ENCODE measurements around the gene STXBP6. TPM values are rescaled to one million over a fixed set of nuclear protein-coding genes. Genes with fewer than 3 reads are reported as not detected.

Gene STXBP6
- polyA plus RNA-seq, 1 donor (not counting 4 experiments of a cell fraction or from before 2014, with no cell fraction given), result 1.4 TPM

DNA sequence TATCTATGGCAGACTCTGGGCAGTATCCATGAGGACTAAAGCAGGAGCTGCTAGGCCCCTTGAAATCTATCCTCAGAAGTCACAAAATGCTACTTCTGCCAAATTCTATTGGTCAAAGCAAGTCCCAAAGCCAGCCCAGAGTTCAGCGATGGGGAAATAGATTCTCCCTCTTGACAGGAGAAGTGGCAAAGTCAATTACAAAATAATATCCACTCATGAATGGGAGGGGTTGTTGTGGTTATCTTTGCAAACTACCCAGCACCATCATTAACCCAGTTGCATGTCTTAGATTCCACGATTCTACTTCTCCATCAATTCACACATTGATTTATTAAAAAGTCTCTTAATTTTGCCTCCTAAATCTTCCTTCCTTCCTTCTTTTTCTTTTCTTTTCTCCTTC, 30.7 kb upstream of the STXBP6 start:
- dilution Hi-C loops (cut with MboI; ENCODE audit: extremely low pct_ligation_motif_present, low sequenced_read_pairs), result no loop called here
- H3K4me2 ChIP-seq (ENCODE audit: control insufficient read depth, extremely low read depth, insufficient read depth, low read depth, low read length), result no peak overlapping the region
- H3K27me3 ChIP-seq (ENCODE audit: control insufficient read depth, extremely low read depth, insufficient read depth, low read length), result no peaks in the 10 kb centered on the region
- no peaks in the 10 kb centered on the region for H4K20me1 ChIP-seq (ENCODE audit: control insufficient read depth, extremely low read depth, insufficient read depth, low read length)
- H3K9ac ChIP-seq (ENCODE audit: control insufficient read depth, extremely low read depth, insufficient read depth, low read length), result no peak overlapping the region
- H2AFZ ChIP-seq (ENCODE audit: control insufficient read depth, low read length), result no peak overlapping the region
- H3K4me3 ChIP-seq (ENCODE audit: control insufficient read depth in 2 of 3, extremely low read depth in 1 of 3, insufficient read depth in 2 of 3, low read depth in 1 of 3, low read length in 3 of 3), result no peak overlapping the region
- H3K27ac ChIP-seq (ENCODE audit: control insufficient read depth, insufficient read depth, low read length), result no peak overlapping the region
- no peaks in the 10 kb centered on the region for H3K9me3 ChIP-seq (ENCODE audit: control insufficient read depth, low read depth, low read length)
- H3K79me2 ChIP-seq (ENCODE audit: control insufficient read depth, insufficient read depth, low read length), result no peaks in the 10 kb centered on the region
- no peak for TF ChIP-seq EZH2 (IDR thresholded peaks at IDR 0.05; ENCODE audit: low read length)
- TF ChIP-seq, protein P1, sequence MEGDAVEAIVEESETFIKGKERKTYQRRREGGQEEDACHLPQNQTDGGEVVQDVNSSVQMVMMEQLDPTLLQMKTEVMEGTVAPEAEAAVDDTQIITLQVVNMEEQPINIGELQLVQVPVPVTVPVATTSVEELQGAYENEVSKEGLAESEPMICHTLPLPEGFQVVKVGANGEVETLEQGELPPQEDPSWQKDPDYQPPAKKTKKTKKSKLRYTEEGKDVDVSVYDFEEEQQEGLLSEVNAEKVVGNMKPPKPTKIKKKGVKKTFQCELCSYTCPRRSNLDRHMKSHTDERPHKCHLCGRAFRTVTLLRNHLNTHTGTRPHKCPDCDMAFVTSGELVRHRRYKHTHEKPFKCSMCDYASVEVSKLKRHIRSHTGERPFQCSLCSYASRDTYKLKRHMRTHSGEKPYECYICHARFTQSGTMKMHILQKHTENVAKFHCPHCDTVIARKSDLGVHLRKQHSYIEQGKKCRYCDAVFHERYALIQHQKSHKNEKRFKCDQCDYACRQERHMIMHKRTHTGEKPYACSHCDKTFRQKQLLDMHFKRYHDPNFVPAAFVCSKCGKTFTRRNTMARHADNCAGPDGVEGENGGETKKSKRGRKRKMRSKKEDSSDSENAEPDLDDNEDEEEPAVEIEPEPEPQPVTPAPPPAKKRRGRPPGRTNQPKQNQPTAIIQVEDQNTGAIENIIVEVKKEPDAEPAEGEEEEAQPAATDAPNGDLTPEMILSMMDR (optimal IDR thresholded peaks at IDR 0.05 in 1 of 3, IDR thresholded peaks at IDR 0.05 in 1 of 3, conservative IDR thresholded peaks at IDR 0.05 in 1 of 3; ENCODE audit: extremely low read depth in 1 of 3, insufficient read depth in 2 of 3, low read length in 3 of 3), result no peak
- no peaks in the 10 kb centered on the region for H3K36me3 ChIP-seq (ENCODE audit: control insufficient read depth in 2 of 2, extremely low read depth in 1 of 2, insufficient read depth in 2 of 2, low read length in 2 of 2)
- FAIRE-seq (no peak), DNase-seq (ENCODE audit: low read depth, low spot score) (no peak)
- no peaks in the 10 kb centered on the region for H3K9me1 ChIP-seq (ENCODE audit: control insufficient read depth, extremely low read depth, insufficient read depth, low read length)
- H3K4me1 ChIP-seq (ENCODE audit: control insufficient read depth, extremely low read depth, insufficient read depth, low read length), result no peaks in the 10 kb centered on the region

DNA sequence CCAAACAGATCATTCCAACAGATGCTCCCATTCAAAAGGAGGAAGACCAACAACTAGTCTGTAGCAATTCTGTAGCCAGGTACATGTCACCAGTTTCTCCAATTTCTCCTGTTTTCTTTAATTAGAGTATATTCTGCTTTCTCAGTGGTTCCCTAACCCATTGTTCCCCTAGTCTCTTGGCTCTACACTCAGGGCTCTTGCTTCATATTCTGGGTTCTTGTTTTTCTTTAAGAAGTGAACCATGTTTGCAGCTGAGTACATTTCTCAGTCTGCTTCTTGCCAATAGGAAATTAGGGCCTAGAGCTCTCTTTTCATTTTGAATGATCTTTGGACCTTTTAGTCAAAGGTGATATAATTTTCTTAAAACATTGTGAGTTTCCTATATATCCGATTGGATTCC, 29.4 kb upstream of the STXBP6 start:
- Histone ChIP-seq H3K27me3 (ENCODE audit: control insufficient read depth, extremely low read depth, insufficient read depth, low read length) (no peaks in the 10 kb centered on the region), H3K36me3 (ENCODE audit: control insufficient read depth in 2 of 2, extremely low read depth in 1 of 2, insufficient read depth in 2 of 2, low read length in 2 of 2) (no peaks in the 10 kb centered on the region), H4K20me1 (ENCODE audit: control insufficient read depth, extremely low read depth, insufficient read depth, low read length) (no peaks in the 10 kb centered on the region), H3K79me2 (ENCODE audit: control insufficient read depth, insufficient read depth, low read length) (no peaks in the 10 kb centered on the region), H2AFZ (ENCODE audit: control insufficient read depth, low read length) (no peak overlapping the region), H3K9me1 (ENCODE audit: control insufficient read depth, extremely low read depth, insufficient read depth, low read length) (no peaks in the 10 kb centered on the region), H3K4me1 (ENCODE audit: control insufficient read depth, extremely low read depth, insufficient read depth, low read length) (no peaks in the 10 kb centered on the region), H3K9ac (ENCODE audit: control insufficient read depth, extremely low read depth, insufficient read depth, low read length) (no peak overlapping the region), H3K4me3 (ENCODE audit: control insufficient read depth in 2 of 3, extremely low read depth in 1 of 3, insufficient read depth in 2 of 3, low read depth in 1 of 3, low read length in 3 of 3) (no peak overlapping the region), H3K4me2 (ENCODE audit: control insufficient read depth, extremely low read depth, insufficient read depth, low read depth, low read length) (no peak overlapping the region), H3K9me3 (ENCODE audit: control insufficient read depth, low read depth, low read length) (no peaks in the 10 kb centered on the region), H3K27ac (ENCODE audit: control insufficient read depth, insufficient read depth, low read length) (no peak overlapping the region)
- FAIRE-seq (no peak), DNase-seq (ENCODE audit: low read depth, low spot score) (no peak)
- TF ChIP-seq, protein P1 (optimal IDR thresholded peaks at IDR 0.05 in 1 of 3, IDR thresholded peaks at IDR 0.05 in 1 of 3, conservative IDR thresholded peaks at IDR 0.05 in 1 of 3; ENCODE audit: extremely low read depth in 1 of 3, insufficient read depth in 2 of 3, low read length in 3 of 3), result no peak
- no peak for TF ChIP-seq EZH2 (IDR thresholded peaks at IDR 0.05; ENCODE audit: low read length)
- dilution Hi-C loops (cut with MboI; ENCODE audit: extremely low pct_ligation_motif_present, low sequenced_read_pairs), result no loop called here
